Neutrophil (primary cell): Measurements from ENCODE around the gene TPX2.
A peak's percentile ranks its signal among the peaks of the same experiment; 100 is the strongest.

Experiments used
- H3K27ac ChIP-seq: fragments of 200-600 bp; sonication (generic); 2 replicates; pipeline ENCODE4 v1.5.1; 2016; ENCODE audit warnings: mild to moderate bottlenecking, moderate library complexity
- H3K27me3 ChIP-seq: fragments of 200-600 bp; sonication (generic); 2 replicates; pipeline ENCODE4 v1.6.0; 2016; ENCODE audit warnings: mild to moderate bottlenecking
- H3K36me3 ChIP-seq: fragments of 200-600 bp; sonication (generic); 2 replicates; pipeline ENCODE4 v1.5.1; 2017
- H3K4me1 ChIP-seq, 2 experiments: fragments of 200-600 bp in 1 of 2; sonication (generic) in 1 of 2; 1 replicate in 1 of 2; 2 replicates in 1 of 2; pipeline versions ENCODE4 v1.5.1 to v1.6.1; 2013 to 2016; ENCODE audit warnings: low read depth in 1 of 2, low read length in 1 of 2, mild to moderate bottlenecking in 1 of 2, moderate library complexity in 1 of 2; ENCODE audit not compliant: control insufficient read depth in 1 of 2, insufficient read depth in 1 of 2
- H3K4me3 ChIP-seq, 2 experiments: fragments of 200-600 bp in 1 of 2; sonication (generic) in 1 of 2; 1 replicate in 1 of 2; 2 replicates in 1 of 2; pipeline ENCODE4 v1.5.1; 2013 to 2016; ENCODE audit warnings: low read depth in 1 of 2, low read length in 1 of 2, mild to moderate bottlenecking in 1 of 2, moderate library complexity in 1 of 2
- H3K9me3 ChIP-seq: fragments of 200-600 bp; sonication (generic); 2 replicates; pipeline ENCODE4 v1.5.1; 2016
- TF ChIP-seq, protein P1 (sequence below): fragments of 200-600 bp; sonication (generic); IDR thresholded peaks from 2 replicates; pipeline ENCODE4 v1.5.1; 2016; ENCODE audit warnings: antibody characterized with exemption

The TPX2 gene

DNA sequence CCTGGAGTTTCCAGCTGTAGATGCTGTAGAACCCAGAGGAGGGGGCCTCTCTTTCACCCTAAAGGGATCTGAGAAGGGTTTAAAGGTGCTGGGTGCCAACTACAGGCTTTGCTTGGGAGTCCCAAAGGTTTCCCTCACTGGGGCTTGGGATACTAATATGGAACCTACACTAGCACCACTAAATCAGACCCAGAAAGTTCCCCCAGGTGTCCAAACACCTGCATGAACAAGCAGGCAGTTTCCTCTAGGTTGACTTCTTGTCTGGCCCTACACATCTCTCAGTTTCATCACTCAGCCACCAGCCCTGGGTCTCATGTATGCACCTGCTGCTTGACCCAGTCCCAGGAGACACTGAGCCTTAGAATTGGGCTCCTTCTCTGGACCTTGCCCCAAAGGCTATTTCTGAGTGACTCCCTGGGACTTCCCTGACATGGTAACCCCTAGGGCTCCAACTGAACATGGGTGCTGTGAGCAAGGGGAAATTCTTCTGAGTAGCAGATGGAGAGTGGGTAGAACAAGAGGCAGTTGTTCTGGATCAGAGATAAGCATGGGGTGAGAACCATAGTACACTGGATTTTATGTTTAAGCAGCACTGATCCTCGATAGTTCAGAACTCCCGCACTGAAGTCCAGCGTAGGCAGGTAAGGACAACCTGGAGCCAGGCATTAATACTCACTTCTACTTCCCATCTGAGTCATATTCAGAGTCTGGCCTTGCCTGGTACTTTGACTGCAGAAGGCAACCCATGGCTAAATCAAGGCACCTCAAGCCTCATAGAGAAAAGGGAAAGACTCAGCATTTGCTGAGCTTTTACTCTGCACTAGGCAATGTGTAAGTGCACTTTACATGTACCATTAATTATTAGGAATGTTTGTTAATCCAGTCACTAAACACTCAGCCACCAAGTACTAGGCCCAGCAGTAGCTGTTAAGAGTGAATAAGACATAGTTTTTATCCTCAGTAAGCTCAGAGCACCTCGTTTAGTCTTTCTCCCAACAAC, 33.2 kb upstream of the TPX2 start:
- TF ChIP-seq, protein P1, sequence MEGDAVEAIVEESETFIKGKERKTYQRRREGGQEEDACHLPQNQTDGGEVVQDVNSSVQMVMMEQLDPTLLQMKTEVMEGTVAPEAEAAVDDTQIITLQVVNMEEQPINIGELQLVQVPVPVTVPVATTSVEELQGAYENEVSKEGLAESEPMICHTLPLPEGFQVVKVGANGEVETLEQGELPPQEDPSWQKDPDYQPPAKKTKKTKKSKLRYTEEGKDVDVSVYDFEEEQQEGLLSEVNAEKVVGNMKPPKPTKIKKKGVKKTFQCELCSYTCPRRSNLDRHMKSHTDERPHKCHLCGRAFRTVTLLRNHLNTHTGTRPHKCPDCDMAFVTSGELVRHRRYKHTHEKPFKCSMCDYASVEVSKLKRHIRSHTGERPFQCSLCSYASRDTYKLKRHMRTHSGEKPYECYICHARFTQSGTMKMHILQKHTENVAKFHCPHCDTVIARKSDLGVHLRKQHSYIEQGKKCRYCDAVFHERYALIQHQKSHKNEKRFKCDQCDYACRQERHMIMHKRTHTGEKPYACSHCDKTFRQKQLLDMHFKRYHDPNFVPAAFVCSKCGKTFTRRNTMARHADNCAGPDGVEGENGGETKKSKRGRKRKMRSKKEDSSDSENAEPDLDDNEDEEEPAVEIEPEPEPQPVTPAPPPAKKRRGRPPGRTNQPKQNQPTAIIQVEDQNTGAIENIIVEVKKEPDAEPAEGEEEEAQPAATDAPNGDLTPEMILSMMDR = no peak
- Histone ChIP-seq H3K27ac (peak overlapping the region; percentile 74), H3K36me3 (peaks cover 24% of the 10 kb centered on the region)

DNA sequence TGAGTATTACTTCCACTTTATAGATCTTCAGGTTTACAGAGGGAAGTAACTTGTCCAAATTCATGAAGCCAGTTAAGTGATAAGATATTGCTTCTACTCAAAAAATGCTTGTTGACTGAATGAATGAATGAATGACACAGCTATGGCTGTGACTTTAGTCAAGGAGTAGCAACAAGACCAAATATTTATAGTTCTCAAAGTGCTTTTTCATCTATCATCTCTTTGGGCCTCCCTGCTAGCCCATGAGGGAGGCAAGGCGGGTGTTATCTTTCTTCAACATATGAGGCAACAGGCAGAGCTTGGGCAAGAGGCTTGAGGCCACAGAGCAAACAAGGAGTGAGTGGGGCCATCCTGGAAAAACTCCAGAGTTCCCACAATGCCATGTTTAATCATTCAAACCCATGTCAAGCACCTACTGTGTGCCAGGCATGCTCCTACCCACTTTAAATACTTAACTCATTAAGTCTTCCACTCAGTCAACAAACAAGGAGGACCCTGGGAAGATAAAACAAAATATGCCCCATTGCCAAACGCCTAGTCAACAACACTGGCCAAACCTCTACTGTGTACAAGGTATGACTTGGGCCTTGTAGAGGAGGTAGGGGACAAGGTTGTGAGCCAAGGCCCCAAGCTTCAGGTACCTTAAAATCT, 32.4 kb upstream of the TPX2 start:
- no peak overlapping the region for H3K4me3 ChIP-seq
- H3K27ac ChIP-seq = peak overlapping the region; percentile 74
- H3K27me3 ChIP-seq = no peaks in the 10 kb centered on the region
- H3K36me3 ChIP-seq = peaks cover 32% of the 10 kb centered on the region
- H3K4me1 ChIP-seq = peaks cover 42 to 45% of the 10 kb centered on the region in 2 experiments
- no peaks in the 10 kb centered on the region for H3K9me3 ChIP-seq
- TF ChIP-seq, protein P1 = no peak

More for the DNA sequence above, 33.2 kb upstream of the TPX2 start:
- Histone ChIP-seq H3K27me3 (no peaks in the 10 kb centered on the region), H3K4me3 (no peak overlapping the region), H3K9me3 (no peaks in the 10 kb centered on the region), H3K4me1 (peaks cover 42 to 45% of the 10 kb centered on the region in 2 experiments)

DNA sequence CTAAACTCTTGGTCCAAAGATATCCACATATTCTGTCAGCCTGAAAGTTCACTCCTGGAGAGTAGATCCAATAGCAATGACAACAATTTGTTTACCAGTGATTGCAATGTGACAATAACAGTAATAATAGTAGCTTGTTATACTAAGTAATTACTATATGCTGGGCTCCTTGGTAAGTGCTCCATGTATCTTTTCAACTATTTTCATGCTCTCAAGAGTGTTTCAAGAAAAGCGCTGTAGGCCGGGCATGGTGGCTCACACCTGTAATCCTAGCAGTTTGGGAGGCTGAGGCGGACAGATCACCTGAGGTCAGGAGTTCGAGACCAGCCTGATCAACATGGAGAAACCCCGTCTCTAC, 31.9 kb upstream of the TPX2 start:
- Histone ChIP-seq H3K4me3 (no peak overlapping the region), H3K4me1 (peaks cover 42 to 45% of the 10 kb centered on the region in 2 experiments), H3K27ac (peak overlapping the region; percentile 74), H3K27me3 (no peaks in the 10 kb centered on the region), H3K9me3 (no peaks in the 10 kb centered on the region), H3K36me3 (peaks cover 37% of the 10 kb centered on the region)
- TF ChIP-seq, protein P1 = no peak

DNA sequence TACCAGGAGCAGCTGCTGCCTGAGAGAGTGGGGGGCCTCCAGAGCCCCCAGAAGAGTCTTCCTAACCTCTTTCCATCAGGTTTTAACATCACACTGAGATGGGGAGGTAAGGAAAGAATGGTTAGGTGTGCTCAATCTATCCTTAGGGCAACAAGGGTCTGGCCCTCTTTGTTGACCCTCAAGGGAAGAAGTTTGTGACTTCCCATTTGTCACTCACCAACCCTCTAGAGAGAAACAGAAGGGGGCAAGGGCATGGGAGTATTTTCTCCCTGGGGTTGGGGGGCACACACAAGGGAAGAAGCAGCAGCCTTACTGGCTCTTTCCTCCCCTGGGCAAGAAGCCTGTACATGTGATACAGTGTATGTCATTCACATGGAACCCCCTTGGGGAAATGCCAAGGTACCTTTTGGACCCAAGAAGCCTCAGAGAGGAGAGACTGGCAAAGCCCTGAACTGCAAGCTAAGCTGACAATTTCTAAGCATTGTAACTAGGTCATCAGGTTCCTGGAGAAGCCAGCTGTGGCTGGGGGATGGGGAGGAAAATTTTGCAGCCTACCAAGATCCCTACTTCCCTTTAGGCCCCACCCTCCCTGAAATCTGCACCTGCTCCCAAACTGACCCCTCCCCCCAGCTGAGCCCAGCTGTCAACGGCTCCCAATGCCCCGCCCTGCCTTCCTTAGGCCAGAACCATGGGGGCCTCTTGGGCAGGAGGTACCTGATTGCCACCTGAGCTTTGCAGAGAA, 30.9 kb upstream of the TPX2 start:
- H3K27ac ChIP-seq = peak overlapping the region; percentile 53
- no peaks in the 10 kb centered on the region for H3K27me3 ChIP-seq
- H3K36me3 ChIP-seq = peaks cover 44% of the 10 kb centered on the region
- peaks cover 49 to 53% of the 10 kb centered on the region in 2 experiments for H3K4me1 ChIP-seq
- TF ChIP-seq, protein P1 = no peak
- H3K9me3 ChIP-seq = no peaks in the 10 kb centered on the region
- no peak overlapping the region for H3K4me3 ChIP-seq

DNA sequence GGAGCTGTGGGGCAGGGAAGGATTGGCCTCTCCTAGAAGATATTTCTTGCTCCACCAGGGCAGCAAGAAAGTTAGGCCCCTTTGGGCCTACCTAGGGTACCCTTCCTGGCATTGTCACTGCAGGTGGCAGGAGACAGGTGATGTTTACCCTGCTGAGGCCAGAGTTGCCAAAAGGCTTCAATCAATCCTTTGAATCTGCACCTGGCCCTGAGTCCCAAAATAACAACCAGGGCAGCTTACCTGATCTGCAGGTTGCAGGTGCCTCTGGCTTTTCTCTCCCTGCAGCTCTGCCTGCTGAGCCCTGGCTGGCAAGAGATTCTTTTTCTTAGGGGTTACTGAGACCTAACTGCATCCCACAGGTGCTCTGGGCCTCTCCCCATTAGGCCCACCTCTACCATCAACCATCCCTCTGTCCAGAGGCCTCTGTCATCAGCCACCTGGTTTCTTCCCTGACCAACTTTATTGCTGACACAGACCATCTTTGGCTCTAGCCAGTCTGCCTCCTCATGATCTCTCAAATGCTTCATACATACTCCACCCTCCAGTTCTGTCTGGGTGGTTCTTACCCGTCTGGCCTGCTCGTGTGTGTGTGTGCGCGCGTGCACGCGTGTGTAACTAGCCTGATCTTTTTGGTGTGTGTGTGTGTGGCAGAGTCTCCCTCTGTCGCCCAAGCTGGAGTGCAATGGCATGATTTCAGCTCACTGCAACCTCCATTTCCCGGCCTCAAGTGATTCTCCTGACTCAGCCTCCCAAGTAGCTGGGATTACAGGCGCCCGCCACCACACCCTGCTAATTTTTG, 30.2 kb upstream of the TPX2 start:
- Histone ChIP-seq H3K27me3 (no peaks in the 10 kb centered on the region), H3K4me1 (peaks cover 56 to 61% of the 10 kb centered on the region in 2 experiments), H3K9me3 (no peaks in the 10 kb centered on the region), H3K4me3 (no peak overlapping the region), H3K36me3 (peaks cover 49% of the 10 kb centered on the region), H3K27ac (peak overlapping the region; percentile 53)
- TF ChIP-seq, protein P1 = no peak
